ENCODE results near the gene RFK.

Gene RFK

GRCh38 chr9:76354221-76354620, 40.0 kb downstream of the RFK start:
- no peaks in the 10 kb centered on the region for H3K4me1 ChIP-seq (ENCODE audit: control insufficient read depth, insufficient read depth, low read length)
- H3K9ac ChIP-seq (ENCODE audit: low read length) = no peak overlapping the region
- H3K4me3 ChIP-seq (ENCODE audit: low read depth, low read length) = no peak overlapping the region
- H3K27ac ChIP-seq (ENCODE audit: low read depth, low read length) = no peak overlapping the region
- no peaks in the 10 kb centered on the region for H3K36me3 ChIP-seq (ENCODE audit: control insufficient read depth, insufficient read depth, low read length)
- no peaks in the 10 kb centered on the region for H3K9me3 ChIP-seq (ENCODE audit: control insufficient read depth, insufficient read depth, low read depth, low read length)
- no peaks in the 10 kb centered on the region for H3K27me3 ChIP-seq (ENCODE audit: control insufficient read depth, insufficient read depth, low read length)

- H3K36me3 ChIP-seq (ENCODE audit: control insufficient read depth, insufficient read depth, low read length) = no peaks in the 10 kb centered on the region
- no peaks in the 10 kb centered on the region for H3K4me1 ChIP-seq (ENCODE audit: control insufficient read depth, insufficient read depth, low read length)
- no peak overlapping the region for H3K27ac ChIP-seq (ENCODE audit: low read depth, low read length)
- H3K9me3 ChIP-seq (ENCODE audit: control insufficient read depth, insufficient read depth, low read depth, low read length) = no peaks in the 10 kb centered on the region
- H3K27me3 ChIP-seq (ENCODE audit: control insufficient read depth, insufficient read depth, low read length) = no peaks in the 10 kb centered on the region
- no peak overlapping the region for H3K9ac ChIP-seq (ENCODE audit: low read length)
- H3K4me3 ChIP-seq (ENCODE audit: low read depth, low read length) = no peak overlapping the region
These were observed 40.9 kb downstream of the RFK start for GRCh38 chr9:76353280-76353679.

GRCh38 chr9:76352026-76352620, 42.1 kb downstream of the RFK start:
- Histone ChIP-seq H3K9ac (ENCODE audit: low read length) (no peak overlapping the region), H3K36me3 (ENCODE audit: control insufficient read depth, insufficient read depth, low read length) (no peaks in the 10 kb centered on the region), H3K27ac (ENCODE audit: low read depth, low read length) (no peak overlapping the region), H3K4me1 (ENCODE audit: control insufficient read depth, insufficient read depth, low read length) (no peaks in the 10 kb centered on the region), H3K4me3 (ENCODE audit: low read depth, low read length) (no peak overlapping the region), H3K9me3 (ENCODE audit: control insufficient read depth, insufficient read depth, low read depth, low read length) (no peaks in the 10 kb centered on the region), H3K27me3 (ENCODE audit: control insufficient read depth, insufficient read depth, low read length) (no peaks in the 10 kb centered on the region)

GRCh38 chr9:76351006-76351405, 43.2 kb downstream of the RFK start:
- H3K9me3 ChIP-seq (ENCODE audit: control insufficient read depth, insufficient read depth, low read depth, low read length) = no peaks in the 10 kb centered on the region
- no peaks in the 10 kb centered on the region for H3K27me3 ChIP-seq (ENCODE audit: control insufficient read depth, insufficient read depth, low read length)
- no peaks in the 10 kb centered on the region for H3K36me3 ChIP-seq (ENCODE audit: control insufficient read depth, insufficient read depth, low read length)
- no peak overlapping the region for H3K4me3 ChIP-seq (ENCODE audit: low read depth, low read length)
- H3K9ac ChIP-seq (ENCODE audit: low read length) = no peak overlapping the region
- no peak overlapping the region for H3K27ac ChIP-seq (ENCODE audit: low read depth, low read length)
- H3K4me1 ChIP-seq (ENCODE audit: control insufficient read depth, insufficient read depth, low read length) = no peaks in the 10 kb centered on the region

GRCh38 chr9:76349865-76350264, 44.4 kb downstream of the RFK start:
- no peaks in the 10 kb centered on the region for H3K4me1 ChIP-seq (ENCODE audit: control insufficient read depth, insufficient read depth, low read length)
- no peaks in the 10 kb centered on the region for H3K27me3 ChIP-seq (ENCODE audit: control insufficient read depth, insufficient read depth, low read length)
- no peak overlapping the region for H3K4me3 ChIP-seq (ENCODE audit: low read depth, low read length)
- no peaks in the 10 kb centered on the region for H3K9me3 ChIP-seq (ENCODE audit: control insufficient read depth, insufficient read depth, low read depth, low read length)
- H3K27ac ChIP-seq (ENCODE audit: low read depth, low read length) = no peak overlapping the region
- H3K36me3 ChIP-seq (ENCODE audit: control insufficient read depth, insufficient read depth, low read length) = no peaks in the 10 kb centered on the region
- H3K9ac ChIP-seq (ENCODE audit: low read length) = no peak overlapping the region

GRCh38 chr9:76342858-76343257, 51.4 kb downstream of the RFK start:
- H3K4me1 ChIP-seq (ENCODE audit: control insufficient read depth, insufficient read depth, low read length) = no peaks in the 10 kb centered on the region
- H3K9ac ChIP-seq (ENCODE audit: low read length) = no peak overlapping the region
- no peak overlapping the region for H3K4me3 ChIP-seq (ENCODE audit: low read depth, low read length)
- no peaks in the 10 kb centered on the region for H3K9me3 ChIP-seq (ENCODE audit: control insufficient read depth, insufficient read depth, low read depth, low read length)
- H3K36me3 ChIP-seq (ENCODE audit: control insufficient read depth, insufficient read depth, low read length) = no peaks in the 10 kb centered on the region
- H3K27ac ChIP-seq (ENCODE audit: low read depth, low read length) = no peak overlapping the region
- H3K27me3 ChIP-seq (ENCODE audit: control insufficient read depth, insufficient read depth, low read length) = no peaks in the 10 kb centered on the region

- no peak overlapping the region for H3K9ac ChIP-seq (ENCODE audit: low read length)
- H3K4me3 ChIP-seq (ENCODE audit: low read depth, low read length) = no peak overlapping the region
- no peaks in the 10 kb centered on the region for H3K4me1 ChIP-seq (ENCODE audit: control insufficient read depth, insufficient read depth, low read length)
- no peak overlapping the region for H3K27ac ChIP-seq (ENCODE audit: low read depth, low read length)
- no peaks in the 10 kb centered on the region for H3K27me3 ChIP-seq (ENCODE audit: control insufficient read depth, insufficient read depth, low read length)
- H3K36me3 ChIP-seq (ENCODE audit: control insufficient read depth, insufficient read depth, low read length) = no peaks in the 10 kb centered on the region
- no peaks in the 10 kb centered on the region for H3K9me3 ChIP-seq (ENCODE audit: control insufficient read depth, insufficient read depth, low read depth, low read length)
These were observed 52.0 kb downstream of the RFK start for GRCh38 chr9:76342201-76342600.

GRCh38 chr9:76341616-76342015, 52.6 kb downstream of the RFK start:
- no peak overlapping the region for H3K4me3 ChIP-seq (ENCODE audit: low read depth, low read length)
- H3K4me1 ChIP-seq (ENCODE audit: control insufficient read depth, insufficient read depth, low read length) = no peaks in the 10 kb centered on the region
- no peaks in the 10 kb centered on the region for H3K36me3 ChIP-seq (ENCODE audit: control insufficient read depth, insufficient read depth, low read length)
- no peak overlapping the region for H3K27ac ChIP-seq (ENCODE audit: low read depth, low read length)
- H3K9me3 ChIP-seq (ENCODE audit: control insufficient read depth, insufficient read depth, low read depth, low read length) = no peaks in the 10 kb centered on the region
- H3K9ac ChIP-seq (ENCODE audit: low read length) = no peak overlapping the region
- no peaks in the 10 kb centered on the region for H3K27me3 ChIP-seq (ENCODE audit: control insufficient read depth, insufficient read depth, low read length)

GRCh38 chr9:76338418-76338817, 55.8 kb downstream of the RFK start:
- H3K4me1 ChIP-seq (ENCODE audit: control insufficient read depth, insufficient read depth, low read length) = no peaks in the 10 kb centered on the region
- H3K9ac ChIP-seq (ENCODE audit: low read length) = no peak overlapping the region
- H3K9me3 ChIP-seq (ENCODE audit: control insufficient read depth, insufficient read depth, low read depth, low read length) = no peaks in the 10 kb centered on the region
- no peak overlapping the region for H3K27ac ChIP-seq (ENCODE audit: low read depth, low read length)
- H3K4me3 ChIP-seq (ENCODE audit: low read depth, low read length) = no peak overlapping the region
- no peaks in the 10 kb centered on the region for H3K36me3 ChIP-seq (ENCODE audit: control insufficient read depth, insufficient read depth, low read length)
- no peaks in the 10 kb centered on the region for H3K27me3 ChIP-seq (ENCODE audit: control insufficient read depth, insufficient read depth, low read length)

GRCh38 chr9:76336027-76336426, 58.2 kb downstream of the RFK start:
- Histone ChIP-seq H3K27ac (ENCODE audit: low read depth, low read length) (no peak overlapping the region), H3K9me3 (ENCODE audit: control insufficient read depth, insufficient read depth, low read depth, low read length) (no peaks in the 10 kb centered on the region)

More at GRCh38 chr9:76336027-76336426, 58.2 kb downstream of the RFK start:
- H3K36me3 ChIP-seq (ENCODE audit: control insufficient read depth, insufficient read depth, low read length) = no peaks in the 10 kb centered on the region
- no peak overlapping the region for H3K9ac ChIP-seq (ENCODE audit: low read length)
- no peaks in the 10 kb centered on the region for H3K27me3 ChIP-seq (ENCODE audit: control insufficient read depth, insufficient read depth, low read length)
- H3K4me1 ChIP-seq (ENCODE audit: control insufficient read depth, insufficient read depth, low read length) = no peaks in the 10 kb centered on the region
- H3K4me3 ChIP-seq (ENCODE audit: low read depth, low read length) = no peak overlapping the region

All from HUES6 (cell line).